ENCODE measurements around the gene MYO16.

DNA sequence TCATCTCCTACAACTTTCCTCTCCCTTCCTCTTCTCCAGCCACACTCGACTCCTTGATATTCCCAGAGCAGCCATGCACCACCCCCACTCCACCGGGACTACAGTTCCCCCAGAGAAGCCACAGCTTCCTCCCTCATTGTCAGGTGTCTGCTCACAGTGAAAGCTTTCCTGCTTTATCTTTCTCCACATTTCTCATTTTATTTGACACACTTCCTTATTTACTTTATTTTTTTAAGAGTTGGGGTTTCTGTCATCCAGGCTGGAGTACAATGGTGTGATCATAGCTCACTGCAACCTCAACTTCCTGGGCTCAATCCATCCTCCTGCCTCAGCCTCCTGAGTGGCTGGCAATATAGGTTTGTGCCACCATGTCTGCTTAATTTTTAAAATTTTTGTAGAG, 464.6 kb downstream of the MYO16 start:
- TF ChIP-seq, protein P1, sequence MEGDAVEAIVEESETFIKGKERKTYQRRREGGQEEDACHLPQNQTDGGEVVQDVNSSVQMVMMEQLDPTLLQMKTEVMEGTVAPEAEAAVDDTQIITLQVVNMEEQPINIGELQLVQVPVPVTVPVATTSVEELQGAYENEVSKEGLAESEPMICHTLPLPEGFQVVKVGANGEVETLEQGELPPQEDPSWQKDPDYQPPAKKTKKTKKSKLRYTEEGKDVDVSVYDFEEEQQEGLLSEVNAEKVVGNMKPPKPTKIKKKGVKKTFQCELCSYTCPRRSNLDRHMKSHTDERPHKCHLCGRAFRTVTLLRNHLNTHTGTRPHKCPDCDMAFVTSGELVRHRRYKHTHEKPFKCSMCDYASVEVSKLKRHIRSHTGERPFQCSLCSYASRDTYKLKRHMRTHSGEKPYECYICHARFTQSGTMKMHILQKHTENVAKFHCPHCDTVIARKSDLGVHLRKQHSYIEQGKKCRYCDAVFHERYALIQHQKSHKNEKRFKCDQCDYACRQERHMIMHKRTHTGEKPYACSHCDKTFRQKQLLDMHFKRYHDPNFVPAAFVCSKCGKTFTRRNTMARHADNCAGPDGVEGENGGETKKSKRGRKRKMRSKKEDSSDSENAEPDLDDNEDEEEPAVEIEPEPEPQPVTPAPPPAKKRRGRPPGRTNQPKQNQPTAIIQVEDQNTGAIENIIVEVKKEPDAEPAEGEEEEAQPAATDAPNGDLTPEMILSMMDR (conservative IDR thresholded peaks at IDR 0.05): no peak
- no peak for TF ChIP-seq ZFX (IDR thresholded peaks at IDR 0.05)

Measured in C4-2B (cell line).